Activated naive CD4-positive, alpha-beta T cell treated with anti-CD3 and anti-CD28 coated beads, Interleukin-2, amount 50 U/mL, for 24 hours (primary cell): Measurements from ENCODE around the gene NUMBL.
"Not testable (repeated sequence)": the region's sequence is repeated elsewhere in the genome, so short reads cannot be mapped to it uniquely, and the experiment has no call there.

ENCODE experiments used
- H3K27ac Mint-ChIP-seq: one replicate; pipeline ENCODE4 v1.8.0; 2021; ENCODE audit warnings: mild to moderate bottlenecking, mixed read lengths
- H3K27me3 Mint-ChIP-seq: one replicate; pipeline ENCODE4 v1.8.0; 2021; ENCODE audit warnings: mixed read lengths
- H3K36me3 Mint-ChIP-seq: one replicate; pipeline ENCODE4 v1.8.0; 2021; ENCODE audit warnings: mixed read lengths
- H3K4me1 Mint-ChIP-seq: one replicate; pipeline ENCODE4 v1.8.0; 2021; ENCODE audit warnings: mixed read lengths
- H3K4me3 Mint-ChIP-seq: one replicate; pipeline ENCODE4 v1.8.0; 2021; ENCODE audit warnings: mild to moderate bottlenecking, mixed read lengths
- H3K9me3 Mint-ChIP-seq: one replicate; pipeline ENCODE4 v1.8.0; 2021; ENCODE audit warnings: mixed read lengths

NUMBL gene

GRCh38 chr19:40690050-40690692, at the start of gene NUMBL:
Gene NUMBL (minus strand): TSS chr19:40690651. CDS start chr19:40690483, 168 bp downstream.
- Mint-ChIP-seq H3K4me1 (peaks cover 4% of the 10 kb centered on the region), H3K4me3 (peak within 1 kb of the TSS; percentile 97), H3K27me3 (no peaks in the 10 kb centered on the region), H3K9me3 (no peaks in the 10 kb centered on the region), H3K36me3 (peaks cover 2% of the 10 kb centered on the region), H3K27ac (peak within 1 kb of the TSS; percentile 97)

GRCh38 chr19:40739030-40739839, 48.8 kb upstream of the NUMBL start:
- H3K27me3 Mint-ChIP-seq: no peaks in the 10 kb centered on the region
- no peak overlapping the region for H3K4me3 Mint-ChIP-seq
- H3K9me3 Mint-ChIP-seq: no peaks in the 10 kb centered on the region
- no peaks in the 10 kb centered on the region for H3K4me1 Mint-ChIP-seq
- peaks cover 6% of the 10 kb centered on the region for H3K36me3 Mint-ChIP-seq
- H3K27ac Mint-ChIP-seq: no peak overlapping the region

GRCh38 chr19:40737102-40737644, 46.7 kb upstream of the NUMBL start:
- peaks cover 6% of the 10 kb centered on the region for H3K36me3 Mint-ChIP-seq

GRCh38 chr19:40736661-40737060, 46.2 kb upstream of the NUMBL start:
- Mint-ChIP-seq H3K4me3 (no peak overlapping the region), H3K9me3 (no peaks in the 10 kb centered on the region), H3K27ac (no peak overlapping the region), H3K27me3 (no peaks in the 10 kb centered on the region), H3K36me3 (peaks cover 6% of the 10 kb centered on the region), H3K4me1 (no peaks in the 10 kb centered on the region)

More at GRCh38 chr19:40737102-40737644, 46.7 kb upstream of the NUMBL start:
- Mint-ChIP-seq H3K9me3 (no peaks in the 10 kb centered on the region), H3K27ac (no peak overlapping the region), H3K4me1 (no peaks in the 10 kb centered on the region), H3K27me3 (no peaks in the 10 kb centered on the region), H3K4me3 (no peak overlapping the region)

GRCh38 chr19:40735013-40735771, 44.7 kb upstream of the NUMBL start:
- Mint-ChIP-seq H3K9me3 (no peaks in the 10 kb centered on the region), H3K4me3 (no peak overlapping the region), H3K4me1 (no peaks in the 10 kb centered on the region), H3K36me3 (peaks cover 14% of the 10 kb centered on the region), H3K27me3 (no peaks in the 10 kb centered on the region), H3K27ac (peak overlapping the region; percentile 38)

GRCh38 chr19:40733149-40733548, 42.7 kb upstream of the NUMBL start:
- Mint-ChIP-seq H3K9me3 (no peaks in the 10 kb centered on the region), H3K4me1 (no peaks in the 10 kb centered on the region), H3K27ac (no peak overlapping the region), H3K27me3 (no peaks in the 10 kb centered on the region), H3K36me3 (peaks cover 14% of the 10 kb centered on the region), H3K4me3 (no peak overlapping the region)

GRCh38 chr19:40732304-40732703, 41.9 kb upstream of the NUMBL start:
- not testable (repeated sequence) for H3K9me3 Mint-ChIP-seq, H3K27me3 Mint-ChIP-seq, H3K4me1 Mint-ChIP-seq, H3K27ac Mint-ChIP-seq, H3K4me3 Mint-ChIP-seq
- peaks cover 14% of the 10 kb centered on the region for H3K36me3 Mint-ChIP-seq

GRCh38 chr19:40730065-40730464, 39.6 kb upstream of the NUMBL start:
- peaks cover 10% of the 10 kb centered on the region for H3K36me3 Mint-ChIP-seq
- H3K9me3 Mint-ChIP-seq, H3K27ac Mint-ChIP-seq, H3K27me3 Mint-ChIP-seq, H3K4me1 Mint-ChIP-seq, H3K4me3 Mint-ChIP-seq: not testable (repeated sequence)

GRCh38 chr19:40726279-40726678, 35.8 kb upstream of the NUMBL start:
- Mint-ChIP-seq H3K9me3 (no peaks in the 10 kb centered on the region), H3K36me3 (peaks cover 15% of the 10 kb centered on the region), H3K27me3 (no peaks in the 10 kb centered on the region)

GRCh38 chr19:40724855-40725254, 34.4 kb upstream of the NUMBL start:
- no peaks in the 10 kb centered on the region for H3K27me3 Mint-ChIP-seq
- no peaks in the 10 kb centered on the region for H3K9me3 Mint-ChIP-seq
- H3K27ac Mint-ChIP-seq: no peak overlapping the region
- peaks cover 34% of the 10 kb centered on the region for H3K4me1 Mint-ChIP-seq
- no peak overlapping the region for H3K4me3 Mint-ChIP-seq
- peaks cover 12% of the 10 kb centered on the region for H3K36me3 Mint-ChIP-seq

More at GRCh38 chr19:40726279-40726678, 35.8 kb upstream of the NUMBL start:
- H3K4me3 Mint-ChIP-seq: no peak overlapping the region
- H3K4me1 Mint-ChIP-seq: peaks cover 21% of the 10 kb centered on the region
- no peak overlapping the region for H3K27ac Mint-ChIP-seq

- H3K27ac Mint-ChIP-seq: no peak overlapping the region
- no peak overlapping the region for H3K4me3 Mint-ChIP-seq
- no peaks in the 10 kb centered on the region for H3K27me3 Mint-ChIP-seq
- no peaks in the 10 kb centered on the region for H3K9me3 Mint-ChIP-seq
- H3K36me3 Mint-ChIP-seq: peaks cover 12% of the 10 kb centered on the region
- H3K4me1 Mint-ChIP-seq: peaks cover 39% of the 10 kb centered on the region
Observed at GRCh38 chr19:40724315-40724714, 33.9 kb upstream of the NUMBL start.

- H3K4me3 Mint-ChIP-seq: no peak overlapping the region
- no peak overlapping the region for H3K27ac Mint-ChIP-seq
- peaks cover 45% of the 10 kb centered on the region for H3K4me1 Mint-ChIP-seq
- no peaks in the 10 kb centered on the region for H3K9me3 Mint-ChIP-seq
- H3K36me3 Mint-ChIP-seq: peaks cover 12% of the 10 kb centered on the region
- no peaks in the 10 kb centered on the region for H3K27me3 Mint-ChIP-seq
Observed at GRCh38 chr19:40723661-40724254, 33.3 kb upstream of the NUMBL start.

GRCh38 chr19:40721936-40722661, 31.6 kb upstream of the NUMBL start:
- Mint-ChIP-seq H3K4me3 (no peak overlapping the region), H3K27ac (no peak overlapping the region), H3K36me3 (peaks cover 10% of the 10 kb centered on the region), H3K27me3 (no peaks in the 10 kb centered on the region), H3K9me3 (no peaks in the 10 kb centered on the region), H3K4me1 (peaks cover 52% of the 10 kb centered on the region)

- Mint-ChIP-seq H3K9me3 (no peaks in the 10 kb centered on the region), H3K4me3 (peak overlapping the region; percentile 75), H3K27ac (no peak overlapping the region), H3K36me3 (peaks cover 10% of the 10 kb centered on the region), H3K4me1 (peaks cover 55% of the 10 kb centered on the region), H3K27me3 (no peaks in the 10 kb centered on the region)
Observed at GRCh38 chr19:40721140-40721486, 30.7 kb upstream of the NUMBL start.

GRCh38 chr19:40719414-40719894, 29.0 kb upstream of the NUMBL start:
- no peak overlapping the region for H3K27ac Mint-ChIP-seq
- no peaks in the 10 kb centered on the region for H3K9me3 Mint-ChIP-seq
- H3K4me1 Mint-ChIP-seq: peaks cover 70% of the 10 kb centered on the region
- peak overlapping the region; percentile 94 for H3K4me3 Mint-ChIP-seq
- no peaks in the 10 kb centered on the region for H3K27me3 Mint-ChIP-seq
- H3K36me3 Mint-ChIP-seq: peaks cover 10% of the 10 kb centered on the region
